Brain microvascular endothelial cell (primary cell): ENCODE results near the gene ABCC10.
"Not testable (repeated sequence)": the region's sequence is repeated elsewhere in the genome, so short reads cannot be mapped to it uniquely, and the experiment has no call there.

Experiments used
- DNase-seq: peaks from one replicate; pipeline ENCODE4 v3.0.0-alpha.2; 2020
- H3K27ac ChIP-seq: fragments of 250-450 bp; sonication (Bioruptor Pico); 2 replicates; pipeline ENCODE4 v1.5.1; 2020; ENCODE audit warnings: mild to moderate bottlenecking, moderate library complexity
- H3K27me3 ChIP-seq: fragments of 250-450 bp; sonication (Bioruptor Pico); replicated peaks from 2 replicates; pipeline ENCODE4 v1.5.1; 2020; ENCODE audit warnings: mild to moderate bottlenecking
- H3K36me3 ChIP-seq: fragments of 250-450 bp; sonication (Bioruptor Pico); replicated peaks from 2 replicates; pipeline ENCODE4 v1.5.1; 2020; ENCODE audit warnings: mild to moderate bottlenecking
- H3K4me3 ChIP-seq: 2 replicates; pipeline ENCODE4 v1.5.1; 2011; ENCODE audit warnings: low read depth, mild to moderate bottlenecking, control low read depth, low read length, moderate library complexity
- in situ Hi-C: cut with HindIII; loops from 2 replicates; pipeline ENCODE4 v1.10.0; 2017; ENCODE audit warnings: low sequenced_read_pairs, low pct_ligation_motif_present
- TF ChIP-seq, protein P1 (sequence below): IDR thresholded peaks from 2 replicates; pipeline ENCODE4 v1.5.1; 2011; ENCODE audit warnings: low read depth, mild to moderate bottlenecking, moderate library complexity, low read length, control low read depth, inconsistent platforms; ENCODE audit errors: missing control alignments

ABCC10 gene

GRCh38 chr6:43464337-43464736, 37.0 kb downstream of the ABCC10 start:
- TF ChIP-seq, protein P1, sequence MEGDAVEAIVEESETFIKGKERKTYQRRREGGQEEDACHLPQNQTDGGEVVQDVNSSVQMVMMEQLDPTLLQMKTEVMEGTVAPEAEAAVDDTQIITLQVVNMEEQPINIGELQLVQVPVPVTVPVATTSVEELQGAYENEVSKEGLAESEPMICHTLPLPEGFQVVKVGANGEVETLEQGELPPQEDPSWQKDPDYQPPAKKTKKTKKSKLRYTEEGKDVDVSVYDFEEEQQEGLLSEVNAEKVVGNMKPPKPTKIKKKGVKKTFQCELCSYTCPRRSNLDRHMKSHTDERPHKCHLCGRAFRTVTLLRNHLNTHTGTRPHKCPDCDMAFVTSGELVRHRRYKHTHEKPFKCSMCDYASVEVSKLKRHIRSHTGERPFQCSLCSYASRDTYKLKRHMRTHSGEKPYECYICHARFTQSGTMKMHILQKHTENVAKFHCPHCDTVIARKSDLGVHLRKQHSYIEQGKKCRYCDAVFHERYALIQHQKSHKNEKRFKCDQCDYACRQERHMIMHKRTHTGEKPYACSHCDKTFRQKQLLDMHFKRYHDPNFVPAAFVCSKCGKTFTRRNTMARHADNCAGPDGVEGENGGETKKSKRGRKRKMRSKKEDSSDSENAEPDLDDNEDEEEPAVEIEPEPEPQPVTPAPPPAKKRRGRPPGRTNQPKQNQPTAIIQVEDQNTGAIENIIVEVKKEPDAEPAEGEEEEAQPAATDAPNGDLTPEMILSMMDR: no peak
- no peaks in the 10 kb centered on the region for H3K27me3 ChIP-seq
- no peaks in the 10 kb centered on the region for H3K36me3 ChIP-seq
- H3K4me3 ChIP-seq: no peak overlapping the region
- H3K27ac ChIP-seq: no peak overlapping the region
- in situ Hi-C loops: no loop called here
- no peak for DNase-seq

GRCh38 chr6:43465948-43466347, 38.6 kb downstream of the ABCC10 start:
- in situ Hi-C loops: no loop called here

GRCh38 chr6:43467265-43467664, 39.9 kb downstream of the ABCC10 start:
- H3K36me3 ChIP-seq, H3K27ac ChIP-seq, in situ Hi-C loops, H3K27me3 ChIP-seq, H3K4me3 ChIP-seq, DNase-seq: not testable (repeated sequence)

More at GRCh38 chr6:43465948-43466347, 38.6 kb downstream of the ABCC10 start:
- TF ChIP-seq, protein P1: no peak
- Histone ChIP-seq H3K27me3 (no peaks in the 10 kb centered on the region), H3K36me3 (no peaks in the 10 kb centered on the region), H3K4me3 (no peak overlapping the region), H3K27ac (no peak overlapping the region)
- no peak for DNase-seq

DNA sequence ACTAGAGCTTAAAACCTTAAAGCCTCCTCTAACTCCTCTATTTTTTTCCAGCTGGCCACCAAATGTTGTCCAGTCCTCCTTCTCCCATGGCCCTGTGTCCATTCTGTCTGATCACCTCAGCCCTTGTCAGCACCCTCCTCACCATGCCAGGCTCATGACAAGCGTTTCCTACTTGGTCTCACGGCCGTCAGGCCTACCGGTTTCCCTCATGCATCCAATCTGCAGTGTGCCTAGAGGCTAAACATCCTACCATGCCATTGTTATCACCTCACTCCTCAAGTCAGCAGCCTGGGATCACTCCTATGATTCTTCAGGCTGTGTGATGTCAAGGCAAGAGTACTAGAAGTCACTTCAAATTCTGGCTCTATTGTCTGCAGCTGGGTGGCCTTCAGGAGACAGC, 40.4 kb downstream of the ABCC10 start:
- Histone ChIP-seq H3K36me3 (no peaks in the 10 kb centered on the region), H3K4me3 (no peak overlapping the region), H3K27me3 (no peaks in the 10 kb centered on the region), H3K27ac (no peak overlapping the region)
- TF ChIP-seq, protein P1: no peak
- DNase-seq: no peak
- in situ Hi-C loops: no loop called here

DNA sequence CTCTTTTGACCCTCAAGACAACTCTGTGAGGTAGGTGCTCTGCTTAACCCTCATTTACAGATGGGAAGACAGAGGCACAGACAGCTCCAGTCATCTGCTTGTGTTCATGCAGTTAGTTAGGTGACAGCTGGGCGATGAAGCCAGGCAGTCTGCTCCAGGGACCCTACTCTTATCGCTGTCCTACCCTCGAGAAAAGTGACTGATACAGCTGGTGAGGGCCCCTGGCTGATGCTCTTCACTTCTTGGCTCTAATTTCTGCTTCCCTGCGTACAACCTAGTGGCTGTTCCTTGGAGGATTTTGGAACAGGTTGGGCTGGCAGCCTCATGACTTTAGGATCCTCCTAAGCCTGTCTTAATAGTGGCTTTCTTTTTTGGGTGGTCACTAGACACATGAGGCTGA, 40.9 kb downstream of the ABCC10 start:
- no peak overlapping the region for H3K27ac ChIP-seq
- no peak for DNase-seq
- in situ Hi-C loops: no loop called here
- H3K36me3 ChIP-seq: no peaks in the 10 kb centered on the region
- no peaks in the 10 kb centered on the region for H3K27me3 ChIP-seq
- H3K4me3 ChIP-seq: no peak overlapping the region
- TF ChIP-seq, protein P1: no peak

GRCh38 chr6:43468748-43469681, 41.7 kb downstream of the ABCC10 start:
- TF ChIP-seq, protein P1: no peak
- no peak overlapping the region for H3K27ac ChIP-seq
- no peak overlapping the region for H3K4me3 ChIP-seq
- no peak for DNase-seq
- in situ Hi-C loops: no loop called here
- no peaks in the 10 kb centered on the region for H3K27me3 ChIP-seq
- no peaks in the 10 kb centered on the region for H3K36me3 ChIP-seq
